ENCODE measurements around the gene NKX2-2.

The NKX2-2 gene

DNA sequence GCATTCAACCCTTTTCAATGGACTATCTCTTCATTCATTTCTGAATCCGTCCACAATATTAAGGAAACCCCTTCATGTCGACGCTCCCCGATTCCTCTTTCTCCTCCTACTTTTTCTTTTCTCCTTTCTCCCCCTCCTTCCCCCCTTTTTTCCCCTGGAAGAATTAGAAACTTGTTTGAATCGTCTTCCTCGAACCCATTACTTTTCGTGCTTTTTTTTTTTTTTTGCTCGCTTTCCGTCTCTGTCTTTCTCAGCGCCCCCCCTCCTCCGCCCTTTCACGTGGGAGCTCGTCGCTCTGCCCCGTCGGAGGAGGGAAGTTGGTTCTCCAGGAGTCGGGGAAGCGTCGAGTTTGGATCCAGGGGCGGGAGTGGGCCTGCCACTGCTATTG is 2.3 kb upstream of the NKX2-2 start:
- TF ChIP-seq, protein P1, sequence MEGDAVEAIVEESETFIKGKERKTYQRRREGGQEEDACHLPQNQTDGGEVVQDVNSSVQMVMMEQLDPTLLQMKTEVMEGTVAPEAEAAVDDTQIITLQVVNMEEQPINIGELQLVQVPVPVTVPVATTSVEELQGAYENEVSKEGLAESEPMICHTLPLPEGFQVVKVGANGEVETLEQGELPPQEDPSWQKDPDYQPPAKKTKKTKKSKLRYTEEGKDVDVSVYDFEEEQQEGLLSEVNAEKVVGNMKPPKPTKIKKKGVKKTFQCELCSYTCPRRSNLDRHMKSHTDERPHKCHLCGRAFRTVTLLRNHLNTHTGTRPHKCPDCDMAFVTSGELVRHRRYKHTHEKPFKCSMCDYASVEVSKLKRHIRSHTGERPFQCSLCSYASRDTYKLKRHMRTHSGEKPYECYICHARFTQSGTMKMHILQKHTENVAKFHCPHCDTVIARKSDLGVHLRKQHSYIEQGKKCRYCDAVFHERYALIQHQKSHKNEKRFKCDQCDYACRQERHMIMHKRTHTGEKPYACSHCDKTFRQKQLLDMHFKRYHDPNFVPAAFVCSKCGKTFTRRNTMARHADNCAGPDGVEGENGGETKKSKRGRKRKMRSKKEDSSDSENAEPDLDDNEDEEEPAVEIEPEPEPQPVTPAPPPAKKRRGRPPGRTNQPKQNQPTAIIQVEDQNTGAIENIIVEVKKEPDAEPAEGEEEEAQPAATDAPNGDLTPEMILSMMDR (IDR thresholded peaks at IDR 0.05; ENCODE audit: low read depth, low read length) = no peak
- no peak overlapping the region for H3K4me3 ChIP-seq (ENCODE audit: low read depth, low read length)

DNA sequence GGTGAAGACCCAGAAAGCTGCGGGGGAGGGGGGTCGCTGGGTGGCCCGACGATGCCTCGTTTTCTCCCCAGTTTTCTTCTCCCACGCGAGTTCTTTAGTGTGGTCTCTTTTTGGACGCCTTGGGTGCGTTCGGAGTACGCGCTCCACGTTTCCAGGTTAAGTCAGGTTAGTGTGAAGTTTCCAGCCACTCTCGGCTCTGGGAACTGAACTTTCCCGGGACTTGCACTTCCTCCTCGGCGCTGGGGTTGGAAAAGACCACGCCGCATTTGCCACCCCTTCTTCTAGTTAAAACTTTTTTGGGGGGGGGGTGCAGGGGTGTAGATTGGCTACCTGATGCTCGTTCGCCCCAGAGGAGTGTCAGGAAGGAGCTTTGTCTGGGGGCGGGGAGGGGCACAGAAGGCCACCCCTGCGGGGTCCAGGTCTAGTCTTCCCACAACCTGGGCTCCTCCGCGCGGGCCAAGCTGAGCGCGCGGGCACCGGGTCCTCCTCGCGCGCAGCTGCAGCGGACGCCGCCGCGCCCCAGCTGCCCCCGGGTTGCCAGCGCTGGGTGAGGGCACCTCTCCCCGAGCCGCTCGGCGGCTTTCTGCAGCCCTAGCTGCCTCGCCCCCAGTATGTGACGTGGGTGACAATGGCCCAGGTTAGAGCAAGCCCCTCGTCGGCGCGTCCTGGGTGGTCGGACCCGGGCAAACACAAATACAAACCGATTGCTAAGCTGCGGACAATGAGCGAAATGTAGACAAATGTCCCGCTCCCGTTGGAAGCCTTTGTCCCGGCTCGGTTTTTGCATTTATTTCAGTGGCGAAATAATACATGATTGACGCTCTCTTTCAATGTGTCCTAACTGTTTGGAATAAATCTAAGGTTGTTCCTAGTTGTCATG is 1.7 kb upstream of the NKX2-2 start:
- TF ChIP-seq, protein P1 (IDR thresholded peaks at IDR 0.05; ENCODE audit: low read depth, low read length) = no peak
- H3K4me3 ChIP-seq (ENCODE audit: low read depth, low read length) = no peak overlapping the region

DNA sequence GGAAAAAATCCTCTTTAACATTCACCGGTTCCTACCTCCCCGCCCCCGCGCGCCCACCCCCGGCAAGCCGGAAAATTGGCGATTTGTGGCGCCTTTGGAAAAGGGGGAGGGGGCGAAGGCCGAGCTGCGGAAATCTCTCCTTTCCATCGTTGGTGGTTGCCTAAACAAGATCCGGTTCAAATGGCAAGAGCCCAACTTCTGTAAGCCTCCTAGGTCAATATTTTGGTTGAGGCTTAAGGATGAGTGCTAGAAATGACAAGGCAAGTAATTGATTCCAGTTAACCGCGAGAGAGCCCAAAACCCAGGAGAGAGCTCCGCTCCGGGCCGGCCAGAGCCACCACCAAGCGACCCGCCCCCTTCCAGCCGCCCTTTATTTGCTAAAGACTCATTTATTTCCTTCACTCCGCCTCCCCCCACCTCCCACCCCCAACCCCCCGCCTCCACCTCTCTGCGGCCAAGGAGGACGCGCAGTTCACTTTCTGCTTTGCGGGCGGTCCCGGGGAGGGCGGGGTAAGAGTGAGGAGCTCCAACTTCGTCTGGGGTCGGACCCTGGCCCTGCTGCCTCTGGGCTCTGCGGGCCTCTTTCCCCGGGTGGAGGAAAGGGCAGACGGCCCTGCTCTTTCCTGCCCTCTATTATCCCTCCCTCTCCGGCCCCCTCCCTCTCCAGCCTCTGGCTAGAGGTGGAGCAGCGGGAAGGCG is 838 bp upstream of the NKX2-2 start:
- no peak overlapping the region for H3K4me3 ChIP-seq (ENCODE audit: low read depth, low read length)

DNA sequence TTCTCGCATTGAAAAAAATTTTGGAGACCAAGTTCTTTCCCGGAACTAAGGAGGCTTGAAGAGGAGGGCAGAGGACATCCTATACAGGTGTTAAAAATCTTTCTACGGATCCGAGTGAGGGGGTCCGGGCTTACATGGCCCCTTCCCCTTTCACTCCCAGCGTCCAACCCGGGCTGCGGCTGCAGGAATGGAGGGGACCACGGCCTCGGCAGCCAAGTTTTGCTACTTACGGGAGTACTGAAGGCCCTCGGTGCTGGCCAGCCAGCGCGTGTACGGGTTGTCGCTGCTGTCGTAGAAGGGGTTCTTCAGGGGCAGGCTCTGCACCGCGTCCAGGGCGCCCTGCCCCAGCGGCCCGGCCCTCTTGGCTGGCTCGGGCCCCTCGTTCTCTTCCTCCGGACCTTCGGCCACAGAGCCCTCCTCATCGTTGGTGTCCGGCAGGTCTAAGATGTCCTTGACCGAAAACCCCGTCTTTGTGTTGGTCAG is 642 bp downstream of the NKX2-2 start:
- TF ChIP-seq, protein P1 (IDR thresholded peaks at IDR 0.05; ENCODE audit: low read depth, low read length) = no peak
- H3K4me3 ChIP-seq (ENCODE audit: low read depth, low read length) = no peak overlapping the region

More for the DNA sequence above, 838 bp upstream of the NKX2-2 start:
- TF ChIP-seq, protein P1 (IDR thresholded peaks at IDR 0.05; ENCODE audit: low read depth, low read length) = no peak

DNA sequence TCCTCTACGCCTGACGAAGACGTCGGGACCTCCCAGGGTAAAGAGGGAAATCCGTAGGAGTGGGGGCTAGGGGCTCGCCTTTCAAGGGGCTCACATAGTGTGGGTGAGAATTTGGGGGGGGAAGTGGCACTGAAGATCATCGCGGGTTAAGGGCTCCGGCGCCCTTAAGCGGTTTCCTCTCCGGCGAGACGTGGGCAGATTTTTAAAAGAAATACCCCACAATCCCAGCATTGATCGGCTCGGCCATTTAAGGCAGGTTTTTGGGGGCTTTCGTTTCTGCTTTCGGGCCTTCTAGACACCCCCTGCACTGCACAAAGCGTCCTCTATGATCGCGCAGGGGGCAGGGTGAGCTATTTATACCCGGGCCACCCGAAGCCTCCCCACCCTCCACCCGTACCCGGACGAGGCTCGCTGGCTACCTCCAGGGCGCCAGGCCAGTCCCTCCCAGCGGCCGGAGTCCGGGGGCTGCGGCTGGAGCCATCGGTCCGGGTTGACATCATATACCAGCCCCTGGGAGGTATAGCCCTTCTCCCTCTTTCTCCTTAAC is 1.2 kb downstream of the NKX2-2 start:
- H3K4me3 ChIP-seq (ENCODE audit: low read depth, low read length) = peak overlapping the region; percentile 8; the same call in 1 of the 2 replicates
- TF ChIP-seq, protein P1 (IDR thresholded peaks at IDR 0.05; ENCODE audit: low read depth, low read length) = no peak

DNA sequence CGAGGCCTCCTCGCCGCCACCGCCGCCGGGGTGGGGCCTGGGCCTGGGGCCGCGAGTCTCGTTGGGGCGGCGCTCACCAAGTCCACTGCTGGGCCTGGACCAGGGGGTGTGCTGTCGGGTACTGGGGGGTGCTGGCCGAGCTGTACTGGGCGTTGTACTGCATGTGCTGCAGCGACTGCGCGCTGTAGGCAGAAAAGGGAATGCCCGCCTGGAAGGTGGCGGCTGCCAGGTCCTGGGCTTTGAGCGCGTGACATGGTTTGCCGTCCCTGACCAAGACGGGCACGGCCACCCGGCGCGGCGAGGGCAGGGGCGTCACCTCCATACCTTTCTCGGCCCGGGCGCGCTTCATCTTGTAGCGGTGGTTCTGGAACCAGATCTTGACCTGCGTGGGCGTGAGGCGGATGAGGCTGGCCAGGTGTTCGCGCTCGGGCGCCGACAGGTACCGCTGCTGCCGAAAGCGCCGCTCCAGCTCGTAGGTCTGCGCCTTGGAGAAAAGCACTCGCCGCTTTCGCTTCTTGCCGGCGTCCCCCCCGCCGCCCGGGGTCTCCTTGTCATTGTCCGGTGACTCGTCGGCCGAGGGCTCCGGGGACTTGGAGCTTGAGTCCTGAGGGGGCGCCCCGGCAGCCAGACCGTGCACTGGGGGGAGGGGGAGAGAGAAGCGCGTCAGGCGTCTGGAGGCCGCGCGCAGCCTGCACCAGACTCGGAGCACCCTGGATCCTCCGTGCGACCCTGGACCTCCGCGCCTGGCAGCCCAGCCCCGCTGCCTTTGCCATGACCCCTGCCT is 1.8 kb downstream of the NKX2-2 start:
- peak overlapping the region; percentile 24; the same call in 1 of the 2 replicates for H3K4me3 ChIP-seq (ENCODE audit: low read depth, low read length)
- TF ChIP-seq, protein P1 (IDR thresholded peaks at IDR 0.05; ENCODE audit: low read depth, low read length) = no peak

All from WI38 (cell line).